ENCODE data around the gene ZNF333.

ZNF333 gene
- 18.8 to 44.6 (median 27.4) reads per million in 9 experiments for total RNA-seq

DNA sequence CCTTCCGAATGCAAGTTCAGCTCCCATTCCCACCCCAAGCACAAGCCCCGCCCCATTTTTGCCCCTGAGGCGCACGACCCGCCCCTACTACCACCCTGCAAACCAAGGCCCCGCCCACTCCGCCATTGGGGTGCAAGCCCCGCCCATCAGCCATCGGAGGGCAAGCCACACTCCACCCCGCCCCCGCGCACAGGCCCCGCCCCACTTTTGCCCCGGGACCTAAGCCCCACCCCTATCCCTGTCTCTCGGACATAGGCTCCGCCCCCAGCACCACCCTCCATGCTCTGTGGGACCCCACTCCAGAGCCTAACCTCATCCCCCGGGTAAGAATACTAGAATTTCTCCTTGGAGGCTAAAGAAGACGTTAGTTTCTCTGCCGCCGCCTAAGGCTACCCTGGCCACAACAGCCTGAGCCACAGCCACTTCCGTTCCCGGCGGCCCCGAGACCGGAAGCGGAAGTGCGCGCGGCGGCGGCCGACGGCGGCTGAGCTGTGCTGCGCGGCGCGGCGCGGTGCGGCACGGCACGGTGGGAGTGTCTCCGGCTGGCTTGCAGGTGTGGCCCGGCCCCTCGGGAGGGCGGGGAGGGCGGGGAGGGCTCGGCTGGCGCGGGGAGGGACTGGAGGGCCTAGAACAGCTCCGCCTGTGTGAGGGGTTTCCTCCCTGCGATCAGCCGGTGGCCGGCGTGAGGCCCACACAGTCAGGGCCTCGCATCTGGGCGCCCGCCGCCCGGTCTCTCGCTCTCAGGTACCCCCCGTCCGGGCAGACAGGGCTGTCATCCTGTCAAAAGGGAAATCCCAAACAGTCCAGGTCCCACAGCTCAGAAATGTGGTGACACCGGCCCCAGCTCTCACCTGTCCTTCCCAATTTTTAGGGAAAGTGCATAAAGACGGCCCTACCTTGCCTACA lies at the start of gene ZNF333:
Gene ZNF333, plus strand, starts transcription at position 451 of the 906 bp plus-strand sequence. CDS start 3,444 bp downstream, outside the sequence.
- DNase-seq = peak; percentile 94 to 98 (median 97)
- H3K9me3 Mint-ChIP-seq = no peaks in the 10 kb centered on the region
- H3K4me3 Mint-ChIP-seq = peak within 1 kb of the TSS; percentile 86 to 92
- ATAC-seq (replicated peaks) = peak; percentile 90
- peak within 1 kb of the TSS; percentile 97 to 98 for H3K27ac Mint-ChIP-seq
- no peaks in the 10 kb centered on the region for H3K27me3 Mint-ChIP-seq
- H3K36me3 Mint-ChIP-seq (ENCODE audit: insufficient read depth) = peaks cover 25% of the 10 kb centered on the region
- H3K4me1 Mint-ChIP-seq (ENCODE audit: low read depth in 2 of 2) = peaks cover 10 to 11% of the 10 kb centered on the region in 2 donors

DNA sequence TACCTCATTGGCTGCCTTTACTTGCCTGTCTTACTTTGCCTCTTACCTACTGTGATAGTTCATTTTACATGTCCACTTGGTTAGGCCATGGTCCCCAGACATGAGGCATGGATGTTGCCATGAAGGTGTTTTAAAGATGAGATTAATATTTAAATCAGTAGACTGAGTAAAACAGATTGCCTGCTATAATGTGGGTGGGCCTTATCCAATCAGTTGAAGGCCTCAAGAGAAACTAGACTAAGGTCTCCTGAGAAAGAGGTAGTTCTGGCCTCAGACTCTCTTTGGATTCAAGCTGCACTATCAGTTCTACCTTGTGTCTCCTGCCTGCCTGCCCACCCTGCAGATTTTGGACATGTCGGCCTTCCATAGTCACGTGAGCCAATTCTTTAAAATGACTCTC lies 41.3 kb upstream of the ZNF333 start:
- Mint-ChIP-seq H3K27me3 (peaks cover 30 to 44% of the 10 kb centered on the region in 2 donors), H3K4me3 (no peak overlapping the region), H3K36me3 (ENCODE audit: insufficient read depth) (peaks cover 10% of the 10 kb centered on the region), H3K4me1 (ENCODE audit: low read depth in 2 of 2) (peaks cover 0 to 6% of the 10 kb centered on the region in 2 donors), H3K27ac (no peak overlapping the region), H3K9me3 (peaks cover 0 to 3% of the 10 kb centered on the region in 2 donors)
- no peak for ATAC-seq (replicated peaks)
- DNase-seq = no peak

DNA sequence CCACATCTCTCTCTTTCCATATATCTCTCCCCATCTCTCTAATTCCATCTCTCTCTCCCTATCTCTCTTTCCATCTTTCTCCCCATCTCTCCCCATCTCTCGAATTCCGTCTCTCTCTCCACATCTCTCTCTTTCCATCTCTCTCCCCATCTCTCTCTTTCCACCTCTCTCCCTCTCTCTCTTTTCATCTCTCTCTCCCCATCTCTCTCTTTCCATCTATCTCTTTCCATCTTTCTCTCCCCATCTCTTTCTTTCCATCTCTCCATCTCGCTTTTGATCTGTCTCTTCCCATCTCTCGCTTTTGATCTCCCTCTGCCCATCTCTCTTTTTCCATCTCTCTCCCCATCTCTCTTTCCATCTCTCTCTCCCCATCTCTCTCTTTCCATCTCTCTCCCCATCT lies 40.8 kb upstream of the ZNF333 start:
- ATAC-seq (replicated peaks) (no peak), DNase-seq (no peak)
- peaks cover 0 to 3% of the 10 kb centered on the region in 2 donors for H3K9me3 Mint-ChIP-seq
- H3K27ac Mint-ChIP-seq = no peak overlapping the region
- H3K4me1 Mint-ChIP-seq (ENCODE audit: low read depth in 2 of 2) = peaks cover 0 to 6% of the 10 kb centered on the region in 2 donors
- peaks cover 30 to 44% of the 10 kb centered on the region in 2 donors for H3K27me3 Mint-ChIP-seq
- H3K4me3 Mint-ChIP-seq = no peak overlapping the region
- H3K36me3 Mint-ChIP-seq (ENCODE audit: insufficient read depth) = peaks cover 10% of the 10 kb centered on the region

DNA sequence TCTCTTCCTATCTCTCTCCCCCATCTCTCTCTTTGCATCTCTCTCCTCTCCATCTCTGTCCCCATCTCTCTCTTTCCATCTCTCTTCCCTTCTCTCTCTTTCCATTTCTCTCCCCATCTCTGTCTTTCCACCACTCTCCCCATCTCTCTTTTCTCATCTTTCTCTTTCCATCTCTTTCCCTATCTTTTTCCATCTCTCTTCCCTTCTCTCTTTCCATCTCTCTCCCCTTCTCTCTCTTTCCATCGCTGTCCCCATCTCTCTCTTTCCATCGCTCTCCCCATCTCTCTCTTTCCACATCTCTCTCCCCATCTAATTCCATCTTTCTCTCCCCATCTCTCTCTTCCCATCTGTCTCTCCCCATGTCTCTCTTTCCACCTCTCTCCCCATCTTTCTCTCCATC lies 39.7 kb upstream of the ZNF333 start:
- DNase-seq (no peak), ATAC-seq (replicated peaks) (no peak)
- H3K27ac Mint-ChIP-seq = no peak overlapping the region
- peaks cover 0 to 6% of the 10 kb centered on the region in 2 donors for H3K4me1 Mint-ChIP-seq (ENCODE audit: low read depth in 2 of 2)
- H3K9me3 Mint-ChIP-seq = peaks cover 0 to 3% of the 10 kb centered on the region in 2 donors
- no peak overlapping the region for H3K4me3 Mint-ChIP-seq
- H3K36me3 Mint-ChIP-seq (ENCODE audit: insufficient read depth) = peaks cover 10% of the 10 kb centered on the region
- H3K27me3 Mint-ChIP-seq = peaks cover 30 to 44% of the 10 kb centered on the region in 2 donors

DNA sequence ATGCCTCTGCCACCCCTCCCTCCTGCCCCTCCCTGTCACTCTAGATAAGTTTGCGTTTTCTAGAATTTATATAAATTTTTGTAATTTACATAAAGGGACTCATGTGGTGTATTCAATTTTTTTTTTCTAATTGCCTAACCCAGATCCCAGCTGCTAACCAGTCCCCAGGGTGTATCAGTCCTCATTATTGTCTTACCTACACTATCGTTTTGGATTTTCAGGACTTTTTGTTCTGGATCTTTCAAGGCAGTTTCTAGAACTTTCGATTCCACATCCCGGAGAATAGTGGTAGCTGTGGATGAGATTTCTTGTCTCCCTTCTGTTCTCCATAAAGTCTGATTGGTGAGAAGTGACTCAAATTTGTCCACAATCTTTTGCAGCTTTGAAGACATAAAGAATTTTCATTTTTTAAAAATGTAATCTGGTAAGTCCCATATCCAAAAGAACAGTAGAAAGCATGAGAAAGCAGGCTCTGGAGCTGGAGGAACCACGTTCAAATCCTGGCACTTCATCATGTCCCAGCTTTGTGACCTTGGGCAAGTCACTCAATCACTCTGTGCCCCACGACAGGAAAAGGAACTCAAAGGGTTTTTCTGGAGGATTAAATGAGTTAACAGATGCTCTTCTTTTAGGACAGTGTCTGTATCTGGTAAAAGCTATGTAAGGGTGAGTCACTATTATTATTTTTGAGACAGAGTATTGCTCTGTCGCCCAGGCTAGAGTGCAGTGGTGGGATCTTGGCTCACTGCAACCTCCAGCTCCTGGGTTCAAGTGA lies 34.9 kb upstream of the ZNF333 start:
- H3K36me3 Mint-ChIP-seq (ENCODE audit: insufficient read depth) = no peaks in the 10 kb centered on the region
- H3K4me3 Mint-ChIP-seq = no peak overlapping the region
- ATAC-seq (replicated peaks) (no peak), DNase-seq (no peak)
- peaks cover 25 to 30% of the 10 kb centered on the region in 2 donors for H3K27me3 Mint-ChIP-seq
- peaks cover 0 to 1% of the 10 kb centered on the region in 2 donors for H3K9me3 Mint-ChIP-seq
- H3K27ac Mint-ChIP-seq = no peak overlapping the region
- H3K4me1 Mint-ChIP-seq (ENCODE audit: low read depth in 2 of 2) = no peaks in the 10 kb centered on the region

DNA sequence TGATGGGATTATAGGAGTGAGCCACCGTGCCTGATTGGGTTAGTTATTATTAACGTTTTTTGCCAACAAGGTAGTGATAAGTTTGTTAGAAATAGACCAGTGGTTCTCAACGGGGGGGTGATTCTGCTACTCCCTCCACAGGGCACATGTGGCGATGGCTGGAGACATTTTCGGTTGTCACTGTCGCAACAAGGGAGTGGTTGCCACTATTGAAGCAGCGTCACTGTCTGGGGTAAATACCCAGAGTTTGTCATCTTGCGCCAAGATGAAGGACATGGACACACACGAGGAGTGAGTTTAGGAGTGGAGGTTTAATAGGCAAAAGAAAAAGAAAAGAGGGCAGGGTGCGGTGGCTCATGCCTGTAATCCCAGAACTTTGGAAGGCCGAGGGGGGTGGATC lies 34.1 kb upstream of the ZNF333 start:
- no peak overlapping the region for H3K4me3 Mint-ChIP-seq
- no peaks in the 10 kb centered on the region for H3K4me1 Mint-ChIP-seq (ENCODE audit: low read depth in 2 of 2)
- no peak overlapping the region for H3K27ac Mint-ChIP-seq
- H3K36me3 Mint-ChIP-seq (ENCODE audit: insufficient read depth) = no peaks in the 10 kb centered on the region
- DNase-seq (no peak), ATAC-seq (replicated peaks) (no peak)
- peaks cover 22 to 28% of the 10 kb centered on the region in 2 donors for H3K27me3 Mint-ChIP-seq
- H3K9me3 Mint-ChIP-seq = no peaks in the 10 kb centered on the region

DNA sequence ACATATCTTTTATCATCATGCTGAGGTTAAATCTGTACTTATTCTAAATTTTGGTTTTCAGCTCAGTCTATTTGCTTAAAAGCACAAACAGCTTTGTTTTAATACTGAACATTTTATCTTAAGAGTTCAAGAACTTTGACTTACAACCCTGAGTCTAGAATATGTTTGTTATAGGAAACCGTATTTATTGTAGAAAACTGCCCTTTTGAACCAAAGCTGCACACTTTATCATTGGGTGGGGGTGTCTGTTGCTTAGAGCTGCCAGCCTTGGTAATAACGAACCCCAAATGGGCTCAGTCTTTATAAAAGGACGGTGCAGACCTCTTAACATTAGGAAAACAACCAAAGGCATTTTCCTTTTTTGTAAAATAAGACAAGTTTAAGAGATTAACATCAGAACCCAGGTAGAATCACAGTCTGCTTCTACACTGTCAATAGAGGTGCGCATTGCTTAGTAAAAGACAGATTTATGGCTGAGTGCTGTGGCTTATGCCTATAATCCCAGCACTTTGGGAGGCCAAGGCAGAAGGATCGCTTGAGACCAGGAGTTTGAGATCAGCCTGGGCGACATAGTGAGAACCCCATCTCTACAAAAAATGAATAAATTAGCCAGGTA lies 29.9 kb upstream of the ZNF333 start:
- Mint-ChIP-seq H3K4me3 (no peak overlapping the region), H3K27ac (no peak overlapping the region), H3K4me1 (ENCODE audit: low read depth in 2 of 2) (no peaks in the 10 kb centered on the region), H3K27me3 (peaks cover 21 to 26% of the 10 kb centered on the region in 2 donors), H3K9me3 (no peaks in the 10 kb centered on the region), H3K36me3 (ENCODE audit: insufficient read depth) (no peaks in the 10 kb centered on the region)
- ATAC-seq (replicated peaks) (no peak), DNase-seq (no peak)

DNA sequence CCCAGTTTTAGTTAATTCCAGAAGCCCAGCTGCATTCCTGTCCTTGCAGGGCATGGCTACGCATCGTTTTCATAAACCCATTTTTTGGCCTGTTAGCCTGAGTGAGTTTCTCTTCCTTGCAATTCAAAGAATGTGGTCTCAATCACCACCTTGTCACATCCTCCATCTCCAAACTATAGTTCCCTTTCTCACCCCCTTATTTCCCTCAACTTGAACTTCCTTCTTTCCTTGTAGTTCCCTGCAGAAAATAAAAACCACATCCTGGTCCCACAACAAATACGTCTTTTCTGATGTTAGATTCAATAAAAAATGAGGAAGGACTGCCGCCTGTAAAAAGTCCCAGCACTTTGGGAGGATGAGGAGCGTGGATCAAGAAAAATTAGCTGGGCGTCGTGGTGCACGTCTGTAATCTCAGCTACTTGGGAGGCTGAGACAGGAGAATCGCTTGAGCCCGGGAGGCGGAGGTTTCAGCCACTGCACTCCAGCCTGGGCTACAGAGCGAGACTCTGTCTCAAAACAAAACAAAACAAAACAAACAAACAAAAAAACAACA lies 28.4 kb upstream of the ZNF333 start:
- H3K4me3 Mint-ChIP-seq = no peak overlapping the region
- no peaks in the 10 kb centered on the region for H3K9me3 Mint-ChIP-seq
- H3K27ac Mint-ChIP-seq = no peak overlapping the region
- H3K36me3 Mint-ChIP-seq (ENCODE audit: insufficient read depth) = no peaks in the 10 kb centered on the region
- DNase-seq (no peak), ATAC-seq (replicated peaks) (no peak)
- no peaks in the 10 kb centered on the region for H3K4me1 Mint-ChIP-seq (ENCODE audit: low read depth in 2 of 2)
- H3K27me3 Mint-ChIP-seq = peaks cover 10 to 23% of the 10 kb centered on the region in 2 donors

DNA sequence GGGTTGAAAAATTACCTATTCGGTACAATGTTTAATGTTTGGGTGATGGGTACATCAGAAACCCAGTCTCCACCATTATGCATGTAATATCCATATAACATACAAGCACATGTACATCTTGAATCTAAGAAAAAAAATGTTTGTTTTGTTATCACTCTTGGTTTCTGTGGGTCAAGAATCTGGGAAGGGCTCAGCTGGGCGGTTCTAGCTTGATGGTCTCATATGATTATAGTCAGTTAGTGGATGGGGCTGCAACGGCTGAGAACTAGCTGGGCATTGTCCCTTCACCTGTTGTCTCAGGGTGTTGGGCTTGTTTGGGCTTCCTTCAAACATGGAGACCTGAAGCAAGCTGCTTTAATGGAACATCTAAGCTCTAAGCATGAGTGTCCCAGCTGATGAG lies 19.9 kb upstream of the ZNF333 start:
- Mint-ChIP-seq H3K27ac (no peak overlapping the region), H3K4me1 (ENCODE audit: low read depth in 2 of 2) (peaks cover 11 to 32% of the 10 kb centered on the region in 2 donors), H3K27me3 (peaks cover 0 to 44% of the 10 kb centered on the region in 2 donors), H3K4me3 (no peak overlapping the region), H3K36me3 (ENCODE audit: insufficient read depth) (no peaks in the 10 kb centered on the region), H3K9me3 (no peaks in the 10 kb centered on the region)
- DNase-seq (no peak), ATAC-seq (replicated peaks) (no peak)

DNA sequence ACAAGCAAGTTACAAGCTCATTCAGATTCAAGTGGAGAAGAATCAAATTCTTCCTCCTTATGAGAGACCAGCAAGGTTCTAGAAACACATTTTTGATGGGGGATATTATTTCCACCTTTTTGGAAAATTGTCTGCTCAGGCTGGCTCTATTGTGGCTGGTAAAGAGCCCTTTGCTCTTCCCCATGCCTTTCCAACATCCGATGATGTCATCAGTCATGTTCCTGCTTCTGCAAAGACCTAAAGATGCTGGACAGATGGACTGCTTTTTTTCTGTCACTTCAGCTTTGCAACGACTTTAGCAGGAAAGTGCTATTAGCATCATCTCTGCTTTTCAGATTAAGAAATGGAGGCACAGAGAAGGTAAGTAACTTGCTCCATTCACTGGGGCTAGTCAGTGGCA lies 19.4 kb upstream of the ZNF333 start:
- no peak overlapping the region for H3K4me3 Mint-ChIP-seq
- DNase-seq = no peak
- no peak for ATAC-seq (replicated peaks)
- peaks cover 0 to 44% of the 10 kb centered on the region in 2 donors for H3K27me3 Mint-ChIP-seq
- H3K9me3 Mint-ChIP-seq = no peaks in the 10 kb centered on the region
- no peak overlapping the region for H3K27ac Mint-ChIP-seq
- peaks cover 11 to 32% of the 10 kb centered on the region in 2 donors for H3K4me1 Mint-ChIP-seq (ENCODE audit: low read depth in 2 of 2)
- no peaks in the 10 kb centered on the region for H3K36me3 Mint-ChIP-seq (ENCODE audit: insufficient read depth)

DNA sequence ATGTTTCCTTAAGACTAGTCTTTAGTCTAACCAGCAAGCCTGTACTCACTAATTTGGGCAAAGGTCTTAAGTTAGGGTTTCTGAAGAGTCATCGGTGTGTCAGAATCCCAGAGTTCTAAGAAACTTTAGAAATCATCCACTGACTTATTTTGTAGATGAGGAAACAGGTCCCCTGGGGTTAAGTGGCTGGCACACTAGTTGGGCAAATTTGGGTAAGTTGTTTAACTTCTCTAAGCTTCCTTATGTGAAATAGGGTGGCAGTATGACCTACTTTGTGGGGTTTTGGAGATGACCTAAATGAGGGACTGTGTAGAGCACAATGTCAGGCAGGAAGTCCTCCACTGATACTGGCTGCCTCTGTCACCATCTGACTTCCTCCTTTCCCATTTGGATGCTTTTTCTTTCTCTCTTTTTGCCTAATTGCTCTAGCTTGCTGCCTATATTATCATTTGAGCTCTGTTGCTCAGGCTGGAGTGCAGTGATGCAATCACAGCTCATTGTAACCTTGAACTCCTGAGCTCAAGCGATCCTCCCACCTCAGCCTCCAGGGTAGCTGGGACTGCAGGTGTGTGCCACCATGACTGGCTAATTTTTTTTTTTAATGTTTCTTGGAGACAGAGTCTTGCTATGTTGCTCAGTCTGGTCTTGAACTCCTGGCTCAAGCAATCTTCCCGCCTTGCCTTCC lies 17.5 kb upstream of the ZNF333 start:
- H3K4me1 Mint-ChIP-seq (ENCODE audit: low read depth in 2 of 2) = peaks cover 11 to 25% of the 10 kb centered on the region in 2 donors
- peaks cover 0 to 36% of the 10 kb centered on the region in 2 donors for H3K27me3 Mint-ChIP-seq
- peak overlapping the region in 1 of 2 donors; percentile 57 for H3K4me3 Mint-ChIP-seq
- H3K36me3 Mint-ChIP-seq (ENCODE audit: insufficient read depth) = no peaks in the 10 kb centered on the region
- H3K27ac Mint-ChIP-seq = peak overlapping the region in 1 of 2 donors; percentile 81
- peak in 2 of 3 experiments; percentile 16 to 23 for DNase-seq
- peak; percentile 85 for ATAC-seq (replicated peaks)
- H3K9me3 Mint-ChIP-seq = no peaks in the 10 kb centered on the region

DNA sequence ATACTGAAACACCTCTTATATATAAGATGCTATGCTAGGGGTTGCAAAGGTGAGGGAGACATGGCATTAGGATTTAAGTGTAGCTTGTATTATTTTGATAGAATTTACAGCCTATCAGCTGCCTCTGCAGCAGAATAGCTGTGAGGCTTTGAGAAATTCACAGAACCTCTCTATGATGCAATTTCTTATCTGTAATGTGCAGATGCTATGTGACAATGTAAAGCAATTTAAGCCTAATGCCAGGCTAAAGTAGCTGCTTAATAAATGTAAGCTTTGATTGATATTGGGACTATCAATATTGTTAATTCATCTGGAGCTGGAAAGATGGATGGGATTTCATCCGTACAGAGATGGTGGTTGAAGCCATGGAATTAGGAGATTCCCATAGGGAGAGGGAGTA lies 16.8 kb upstream of the ZNF333 start:
- Mint-ChIP-seq H3K4me3 (peak overlapping the region in 1 of 2 donors; percentile 57), H3K27me3 (peaks cover 0 to 36% of the 10 kb centered on the region in 2 donors), H3K27ac (no peak overlapping the region), H3K4me1 (ENCODE audit: low read depth in 2 of 2) (peaks cover 6 to 20% of the 10 kb centered on the region in 2 donors), H3K36me3 (ENCODE audit: insufficient read depth) (no peaks in the 10 kb centered on the region), H3K9me3 (no peaks in the 10 kb centered on the region)
- DNase-seq (no peak), ATAC-seq (replicated peaks) (no peak)

All from effector memory CD8-positive, alpha-beta T cell (primary cell).